Spleen (tissue), 11 donors: ENCODE results near the gene TBC1D22B. TPM values are rescaled to one million over a fixed set of nuclear protein-coding genes. Genes with fewer than 3 reads are reported as not detected.

Source experiments
- DNase-seq: peaks from one replicate; pipeline ENCODE4 v3.0.0-alpha.2; 2020
- H3K27ac ChIP-seq, 8 donors: fragments of 200-600 bp; sonication (generic) in 7 of 8; 1 replicate in 4 of 8; 2 replicates in 4 of 8; pipeline versions ENCODE4 v1.5.0 to v1.8.0; 2016 to 2021; ENCODE audit warnings: inconsistent platforms in 4 of 8, mild to moderate bottlenecking in 4 of 8, moderate library complexity in 1 of 8
- H3K27me3 ChIP-seq, 7 donors: fragments of 200-600 bp; sonication (generic) in 6 of 7; replicated peaks in 1 of 7; 1 replicate in 4 of 7; 2 replicates in 3 of 7; pipeline versions ENCODE4 v1.5.0 to v1.8.0; 2016 to 2021; ENCODE audit warnings: inconsistent platforms in 3 of 7, mild to moderate bottlenecking in 1 of 7
- H3K36me3 ChIP-seq, 6 donors: fragments of 200-600 bp; sonication (generic) in 5 of 6; 1 replicate in 4 of 6; 2 replicates in 2 of 6; pipeline versions ENCODE4 v1.5.0 to v1.8.0; 2016 to 2021; ENCODE audit warnings: inconsistent platforms in 2 of 6
- H3K4me1 ChIP-seq, 6 donors: fragments of 200-600 bp; sonication (generic) in 5 of 6; 1 replicate in 3 of 6; 2 replicates in 3 of 6; pipeline versions ENCODE4 v1.5.0 to v1.8.0; 2016 to 2021; ENCODE audit warnings: inconsistent platforms in 3 of 6
- H3K4me3 ChIP-seq, 8 donors: fragments of 200-600 bp; sonication (generic) in 7 of 8; 1 replicate in 4 of 8; 2 replicates in 4 of 8; pipeline versions ENCODE4 v1.5.0 to v1.8.0; 2016 to 2021; ENCODE audit warnings: inconsistent platforms in 4 of 8, mild to moderate bottlenecking in 4 of 8, moderate library complexity in 2 of 8
- H3K9me3 ChIP-seq, 8 donors: fragments of 200-600 bp; sonication (generic) in 7 of 8; 1 replicate in 4 of 8; 2 replicates in 4 of 8; pipeline versions ENCODE4 v1.5.0 to v1.8.0; 2016 to 2021; ENCODE audit warnings: inconsistent platforms in 4 of 8
- CTCF ChIP-seq, 11 experiments: fragments of 200-600 bp in 7 of 11; fragments of 450-650 bp in 4 of 11; sonication (generic) in 4 of 11; IDR thresholded peaks in 8 of 11; conservative IDR thresholded peaks in 3 of 11; 1 replicate in 7 of 11; 2 replicates in 4 of 11; pipeline versions ENCODE4 v1.4.0 to v1.8.0; 2016 to 2021; ENCODE audit warnings: antibody characterized with exemption in 11 of 11, inconsistent platforms in 4 of 11, mild to moderate bottlenecking in 1 of 11
- POLR2A ChIP-seq, 3 donors: fragments of 450-650 bp; IDR thresholded peaks; one replicate each; pipeline ENCODE4 v1.5.1; 2017; ENCODE audit warnings: antibody characterized with exemption in 3 of 3, mild to moderate bottlenecking in 1 of 3
- POLR2AphosphoS5 ChIP-seq, 3 donors: sonication (generic); formaldehyde crosslinking; IDR thresholded peaks; one replicate each; pipeline ENCODE4 v1.5.1; 2017; ENCODE audit warnings: antibody characterized with exemption in 3 of 3
- WGBS, 5 donors: extraction: QIAGEN DNeasy Blood & Tissue Kit in 3 of 5; methylation state at CpG; one replicate each; pipeline versions ENCODE4 v1.1.5 to v1.1.7; 2013 to 2018; 5-methylcytosine and 5-hydroxymethylcytosine counted together
- intact Hi-C: fragments of 100-400 bp; cut with DNase I; formaldehyde crosslinking; loops from one replicate; pipeline ENCODE4 v1.15.0; 2023; ENCODE audit warnings: low total_unique reads
- polyA plus RNA-seq, 3 donors: library from polyadenylated mRNA; stranded (reverse); fragments of 200-250 nt; gene quantifications; one replicate each; pipeline ENCODE4 v1.2.1, GENCODE V29; 2013
- total RNA-seq, 7 donors: library from RNA; depleted of rRNA in 3 of 7; stranded (reverse); fragments of >200 nt in 3 of 7; fragmentation: NEBNext Ultra II Directional in 4 of 7; extraction: Animal tissue kit (Norgen Biotek cat#: 25700) in 4 of 7; gene quantifications; one replicate each; pipeline versions ENCODE4 v1.1.0 to v1.2.1, GENCODE V29; 2016 to 2021
- donor health status: healthy with polysubstance abuse.
- donor health status: DM: no; HTN: no; CAD: no; lungs with moderate emphysema.
- donor health status: DM: no; HTN: no; CAD: no.
- donor health status: Bipolar disorder and iron deficiency.
- donor health status: healthy.
- donor health status: DM: no; HTN: no; CAD: no.
- donor health status: DM: yes; HTN: yes; CAD: no.

The TBC1D22B gene
- total and polyA plus RNA-seq, 10 donors: 4.2 to 12.7 (median 9.4) TPM

GRCh38 chr6:37362101-37362828, 104.7 kb downstream of the TBC1D22B start:
- Histone ChIP-seq H3K36me3 (peaks cover 0 to 63% (median 19%) of the 10 kb centered on the region in 6 donors), H3K9me3 (no peaks in the 10 kb centered on the region), H3K4me1 (peaks cover 0 to 9% (median 0%) of the 10 kb centered on the region in 6 donors), H3K27ac (no peak overlapping the region), H3K4me3 (no peak overlapping the region), H3K27me3 (no peaks in the 10 kb centered on the region)
- intact Hi-C loops: no loop called here
- DNase-seq: no peak
- TF ChIP-seq CTCF (IDR thresholded peaks at IDR 0.05 in 8 of 11, conservative IDR thresholded peaks at IDR 0.05 in 3 of 11): no peak
- no peak for TF ChIP-seq POLR2A (IDR thresholded peaks at IDR 0.05)
- 68 to 91% (median 75%) methylated on average over 2 of the region's 2 CpGs for WGBS, 5 donors

GRCh38 chr6:37365791-37366190, 108.2 kb downstream of the TBC1D22B start:
- Histone ChIP-seq H3K36me3 (peaks cover 0 to 91% (median 31%) of the 10 kb centered on the region in 6 donors), H3K4me3 (no peak overlapping the region), H3K4me1 (peaks cover 0 to 20% (median 7%) of the 10 kb centered on the region in 6 donors), H3K27ac (no peak overlapping the region), H3K9me3 (no peaks in the 10 kb centered on the region), H3K27me3 (no peaks in the 10 kb centered on the region)
- intact Hi-C loops: no loop called here
- TF ChIP-seq POLR2A (IDR thresholded peaks at IDR 0.05) (no peak), CTCF (IDR thresholded peaks at IDR 0.05 in 8 of 11, conservative IDR thresholded peaks at IDR 0.05 in 3 of 11) (no peak), POLR2AphosphoS5 (IDR thresholded peaks at IDR 0.05) (no peak)
- no peak for DNase-seq
- 47 to 67% (median 59%) methylated on average over 2 of the region's 2 CpGs for WGBS, 5 donors

GRCh38 chr6:37366910-37367309, 109.3 kb downstream of the TBC1D22B start:
- peaks cover 0 to 91% (median 31%) of the 10 kb centered on the region in 6 donors for H3K36me3 ChIP-seq
- WGBS, 5 donors: 78 to 99% (median 96%) methylated on average over 3 of the region's 3 CpGs
- peaks cover 0 to 20% (median 7%) of the 10 kb centered on the region in 6 donors for H3K4me1 ChIP-seq
- DNase-seq: no peak
- TF ChIP-seq POLR2A (IDR thresholded peaks at IDR 0.05): no peak
- no peaks in the 10 kb centered on the region for H3K9me3 ChIP-seq
- no peaks in the 10 kb centered on the region for H3K27me3 ChIP-seq
- no peak overlapping the region for H3K4me3 ChIP-seq
- intact Hi-C loops: no loop called here
- H3K27ac ChIP-seq: no peak overlapping the region

GRCh38 chr6:37368961-37369320, 111.4 kb downstream of the TBC1D22B start:
- DNase-seq: no peak
- Histone ChIP-seq H3K36me3 (peaks cover 0 to 89% (median 27%) of the 10 kb centered on the region in 6 donors), H3K27me3 (no peaks in the 10 kb centered on the region), H3K27ac (peak overlapping the region in 1 of 8 donors; percentile 7), H3K4me3 (no peak overlapping the region), H3K9me3 (no peaks in the 10 kb centered on the region), H3K4me1 (peaks cover 0 to 20% (median 7%) of the 10 kb centered on the region in 6 donors)
- WGBS, 5 donors: 41 to 72% (median 50%) methylated on average over 1 of the region's 1 CpG
- intact Hi-C loops: no loop called here
- TF ChIP-seq POLR2A (IDR thresholded peaks at IDR 0.05) (no peak), CTCF (IDR thresholded peaks at IDR 0.05 in 8 of 11, conservative IDR thresholded peaks at IDR 0.05 in 3 of 11) (no peak), POLR2AphosphoS5 (IDR thresholded peaks at IDR 0.05) (no peak)
